C4-2B (cell line): ENCODE measurements around the gene LAMA5.

Experiments used
- H3K27ac ChIP-seq: fragments of 450-650 bp; 2 replicates; pipeline ENCODE4 v1.5.1; 2017
- ZFX ChIP-seq: fragments of 450-650 bp; IDR thresholded peaks from 2 replicates; pipeline ENCODE4 v1.6.1; 2017
- TF ChIP-seq, protein P1 (sequence below): fragments of 450-650 bp; conservative IDR thresholded peaks from 2 replicates; pipeline ENCODE4 v1.5.1; 2017; ENCODE audit warnings: mild to moderate bottlenecking

Gene LAMA5

DNA sequence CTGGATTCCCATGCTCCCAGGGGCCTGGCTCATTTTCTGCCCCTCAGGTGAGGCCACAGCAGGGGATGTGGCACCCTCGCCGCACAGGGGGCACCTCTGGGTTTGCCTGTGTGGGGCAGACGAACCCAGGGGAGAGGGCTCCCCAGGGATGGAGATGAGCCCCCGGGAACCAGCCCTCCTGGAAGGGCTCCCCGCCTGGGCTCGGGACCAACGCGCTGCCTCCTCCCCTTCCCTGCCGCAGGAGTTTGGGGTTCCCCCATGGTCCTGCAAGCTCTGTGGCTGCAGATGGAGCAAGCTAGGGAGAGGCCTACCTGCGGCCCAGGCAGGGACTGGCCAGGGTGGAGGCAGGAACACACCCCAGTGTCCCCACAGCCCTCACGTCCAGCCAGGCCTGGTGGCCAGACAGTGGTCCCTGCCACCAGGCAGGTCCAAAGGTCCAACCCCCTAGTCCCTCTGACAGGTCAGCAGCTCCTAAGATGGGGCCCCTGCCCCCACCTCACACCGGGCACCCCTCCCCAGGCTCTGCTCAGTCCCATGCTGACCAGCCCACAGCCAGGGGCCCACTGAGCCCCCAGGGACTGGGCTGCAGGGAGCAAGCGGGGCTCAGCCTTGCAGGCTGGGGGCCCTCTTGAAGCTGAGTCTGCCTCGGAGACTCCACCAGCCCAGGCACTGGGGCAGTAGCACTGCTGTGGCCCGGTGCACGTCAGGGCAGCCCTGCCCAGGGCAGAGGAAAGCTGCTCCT lies 13.7 kb downstream of the LAMA5 start:
- TF ChIP-seq, protein P1, sequence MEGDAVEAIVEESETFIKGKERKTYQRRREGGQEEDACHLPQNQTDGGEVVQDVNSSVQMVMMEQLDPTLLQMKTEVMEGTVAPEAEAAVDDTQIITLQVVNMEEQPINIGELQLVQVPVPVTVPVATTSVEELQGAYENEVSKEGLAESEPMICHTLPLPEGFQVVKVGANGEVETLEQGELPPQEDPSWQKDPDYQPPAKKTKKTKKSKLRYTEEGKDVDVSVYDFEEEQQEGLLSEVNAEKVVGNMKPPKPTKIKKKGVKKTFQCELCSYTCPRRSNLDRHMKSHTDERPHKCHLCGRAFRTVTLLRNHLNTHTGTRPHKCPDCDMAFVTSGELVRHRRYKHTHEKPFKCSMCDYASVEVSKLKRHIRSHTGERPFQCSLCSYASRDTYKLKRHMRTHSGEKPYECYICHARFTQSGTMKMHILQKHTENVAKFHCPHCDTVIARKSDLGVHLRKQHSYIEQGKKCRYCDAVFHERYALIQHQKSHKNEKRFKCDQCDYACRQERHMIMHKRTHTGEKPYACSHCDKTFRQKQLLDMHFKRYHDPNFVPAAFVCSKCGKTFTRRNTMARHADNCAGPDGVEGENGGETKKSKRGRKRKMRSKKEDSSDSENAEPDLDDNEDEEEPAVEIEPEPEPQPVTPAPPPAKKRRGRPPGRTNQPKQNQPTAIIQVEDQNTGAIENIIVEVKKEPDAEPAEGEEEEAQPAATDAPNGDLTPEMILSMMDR, result no peak
- peak; percentile 79 for TF ChIP-seq ZFX
- H3K27ac ChIP-seq, result peak overlapping the region; percentile 98

DNA sequence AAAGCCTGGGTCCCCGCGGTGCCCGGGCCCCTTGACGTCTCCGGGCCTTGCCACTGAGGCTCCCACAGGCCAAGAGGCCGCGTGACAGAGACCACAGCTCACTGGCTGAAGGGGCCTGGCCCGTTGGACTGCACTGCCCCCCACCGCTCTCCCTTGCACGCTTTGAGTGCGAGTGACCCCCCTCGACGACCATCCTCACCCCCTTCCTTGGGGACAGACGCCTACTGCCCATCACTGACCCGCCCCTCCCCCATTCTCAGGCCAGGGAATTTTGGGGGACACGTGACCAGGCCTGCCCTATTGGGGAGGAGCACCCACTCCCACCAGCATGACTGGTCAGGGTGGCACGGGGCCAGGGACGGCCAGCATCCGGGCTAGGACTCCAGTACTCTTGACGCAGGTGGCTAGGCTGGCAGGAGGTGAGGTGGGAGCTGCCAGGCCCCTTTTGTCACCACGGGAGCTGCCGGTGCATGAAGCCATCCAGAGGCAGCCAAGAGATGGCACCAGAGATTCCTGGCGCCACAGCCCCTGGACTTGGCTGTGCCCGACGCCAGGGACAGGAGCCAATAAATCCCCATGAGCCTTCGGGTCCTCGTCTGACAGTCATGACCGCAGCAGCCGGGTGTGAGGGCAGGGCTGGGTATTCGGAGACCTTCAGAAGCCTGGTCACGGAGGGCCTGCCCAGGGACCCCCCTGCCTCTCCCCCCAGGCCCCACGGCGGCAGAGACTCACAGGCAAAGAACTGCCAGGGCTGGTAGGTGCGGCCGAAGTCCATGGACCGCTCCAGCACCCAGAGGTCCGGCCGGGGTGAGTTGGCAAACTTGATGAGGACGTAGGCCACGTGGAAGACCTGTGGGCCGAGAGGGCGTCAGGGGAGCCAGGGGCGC lies 14.5 kb downstream of the LAMA5 start:
- TF ChIP-seq, protein P1, result no peak; the same call in 1 of the 2 replicates
- TF ChIP-seq ZFX, result no peak
- peak overlapping the region; percentile 98 for H3K27ac ChIP-seq

DNA sequence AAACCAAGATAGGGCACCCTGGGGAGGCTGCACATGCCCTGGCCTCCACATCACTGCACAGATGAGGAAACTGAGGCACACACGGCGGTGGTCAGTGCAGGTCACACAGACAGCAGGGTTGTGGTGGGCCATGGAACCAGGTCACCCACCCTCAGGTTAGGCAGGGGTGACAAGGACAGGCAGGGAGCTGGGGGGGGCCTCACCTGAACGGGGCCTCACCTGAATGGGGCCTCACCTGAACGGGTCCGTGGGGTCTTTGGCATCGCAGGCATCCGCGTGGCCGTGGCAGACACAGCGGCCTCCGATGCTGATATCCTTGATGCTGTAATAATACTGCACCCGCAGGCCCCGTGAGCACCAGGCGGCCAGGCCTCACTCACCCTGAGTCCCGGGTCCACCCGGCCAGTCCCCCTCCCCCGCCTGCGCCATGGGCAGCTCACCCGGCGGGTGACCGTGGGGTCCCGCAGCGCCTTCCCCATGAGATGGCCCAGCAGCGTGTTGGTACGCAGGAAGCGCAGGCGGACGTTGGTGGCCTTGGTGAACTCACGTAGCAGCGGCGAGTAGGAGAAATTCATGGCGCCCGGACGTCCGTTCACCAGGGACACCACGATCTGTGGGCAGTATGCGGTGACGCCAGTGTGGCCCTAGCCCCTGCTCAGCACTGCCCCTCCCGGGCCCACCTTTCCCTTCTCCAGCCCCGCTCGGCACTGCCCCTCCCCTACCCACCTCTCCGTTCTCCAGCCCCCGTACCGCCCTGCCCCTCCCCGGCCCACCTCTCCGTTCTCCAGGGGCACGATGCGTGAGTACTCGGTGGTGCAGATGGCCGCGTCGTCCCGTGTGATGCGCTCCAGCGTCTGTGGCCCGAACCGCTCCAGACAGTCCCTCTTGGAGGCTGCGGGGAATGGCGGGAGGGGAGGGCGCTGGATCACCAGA lies 15.4 kb downstream of the LAMA5 start:
- TF ChIP-seq, protein P1, result no peak
- no peak for TF ChIP-seq ZFX

DNA sequence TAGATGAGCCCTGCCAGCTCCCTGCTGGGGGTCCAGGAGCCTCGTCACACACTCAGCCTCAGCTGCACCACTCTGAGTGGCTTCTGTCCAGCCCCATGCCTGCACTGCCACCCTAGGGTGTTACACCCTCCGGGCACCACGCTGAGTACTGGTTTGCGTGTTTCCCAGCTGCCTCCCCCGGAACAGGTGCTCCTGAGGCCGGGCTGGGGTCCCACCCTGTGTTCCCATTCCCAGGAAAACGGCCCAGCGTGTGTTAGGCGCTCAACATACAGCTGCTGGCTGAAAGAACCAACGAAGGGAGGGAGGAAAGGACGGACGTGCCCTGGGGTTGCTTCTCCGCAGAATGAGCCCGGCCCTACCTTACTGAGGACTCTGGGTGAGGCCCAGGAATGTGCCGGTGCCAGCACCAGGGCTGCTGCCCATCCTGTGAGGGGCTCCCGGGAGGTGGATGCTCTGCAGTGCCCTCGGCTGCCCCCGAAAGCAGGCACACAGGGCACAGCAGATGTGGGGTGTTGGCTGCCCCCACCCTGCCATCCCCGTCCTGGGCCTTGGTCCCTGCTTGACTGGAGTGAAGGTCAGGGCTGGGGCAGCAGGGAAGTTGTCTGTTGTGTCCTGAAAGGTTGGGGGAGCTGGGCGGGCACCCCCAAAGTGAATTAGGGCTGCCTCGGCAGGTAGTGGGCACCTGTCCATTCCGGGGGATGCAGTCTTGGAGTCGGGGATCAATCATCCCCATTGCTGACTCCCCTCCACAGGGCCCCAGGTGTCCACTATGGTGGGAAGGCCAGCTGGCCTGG lies 16.3 kb downstream of the LAMA5 start:
- H3K27ac ChIP-seq, result peak overlapping the region; percentile 1; the same call in 1 of the 2 replicates

More for the DNA sequence above, 15.4 kb downstream of the LAMA5 start:
- peak overlapping the region; percentile 98 for H3K27ac ChIP-seq

DNA sequence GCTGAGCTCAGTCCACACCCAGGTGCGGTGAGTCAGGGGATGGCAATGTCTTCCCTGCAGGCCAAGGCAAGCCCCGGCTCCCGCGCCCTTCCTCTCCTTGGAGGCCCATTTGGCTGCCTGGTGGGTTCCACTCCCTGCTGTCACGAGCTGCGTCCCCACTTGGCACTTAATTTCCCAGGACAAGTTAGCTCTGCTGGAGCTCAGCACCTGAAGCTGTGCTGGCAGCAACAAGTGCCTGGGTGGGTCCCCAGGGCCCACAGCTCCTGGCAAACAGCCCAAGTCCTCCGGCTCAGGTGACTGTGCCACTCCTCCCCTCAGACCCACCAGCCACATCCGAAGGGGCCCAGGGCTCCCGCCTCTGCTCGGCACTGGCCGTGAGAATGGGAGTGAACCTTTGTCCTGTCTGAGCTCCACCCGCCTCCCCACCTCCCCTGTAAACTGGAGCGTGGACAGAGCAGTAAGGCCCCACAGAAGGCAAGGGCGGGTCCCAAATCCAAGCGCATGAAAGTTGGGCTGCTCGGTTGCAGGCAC lies 16.9 kb downstream of the LAMA5 start:
- peak overlapping the region; percentile 1; the same call in 1 of the 2 replicates for H3K27ac ChIP-seq
- no peak for TF ChIP-seq ZFX
- TF ChIP-seq, protein P1, result no peak

More for the DNA sequence above, 16.3 kb downstream of the LAMA5 start:
- TF ChIP-seq, protein P1, result no peak
- no peak for TF ChIP-seq ZFX

DNA sequence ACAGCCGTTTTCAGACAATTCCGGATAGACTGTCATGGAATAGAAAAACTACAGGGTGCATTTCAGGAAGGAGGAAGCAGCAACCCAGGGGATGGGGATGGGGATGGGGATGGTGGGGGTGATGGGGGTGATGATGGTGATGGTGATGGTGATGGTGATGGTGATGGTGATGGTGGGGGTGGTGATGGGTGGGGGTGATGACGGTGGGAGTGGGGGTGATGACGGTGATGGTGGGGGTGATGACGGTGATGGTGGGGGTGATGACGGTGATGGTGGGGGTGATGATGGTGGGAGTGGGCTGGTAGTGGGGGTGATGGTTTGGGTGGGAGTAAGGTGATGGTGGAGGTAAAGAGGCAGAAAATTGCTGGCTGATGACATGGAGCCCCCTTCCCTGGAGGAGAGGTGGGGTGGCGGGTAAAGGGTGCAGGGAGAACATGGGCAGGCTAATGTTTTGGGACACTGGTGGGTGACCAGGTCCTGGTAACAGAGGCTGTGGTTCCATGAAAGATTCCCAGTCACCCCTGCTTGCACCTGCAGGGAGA lies 17.5 kb downstream of the LAMA5 start:
- H3K27ac ChIP-seq, result no peak overlapping the region
- no peak for TF ChIP-seq ZFX
- TF ChIP-seq, protein P1, result no peak
